AG09309 (cell line): ENCODE measurements around the gene HTATIP2.
A peak's percentile ranks its signal among the peaks of the same experiment; 100 is the strongest.
"Not testable (repeated sequence)": the region's sequence is repeated elsewhere in the genome, so short reads cannot be mapped to it uniquely, and the experiment has no call there.

ENCODE experiments used
- DNase-seq: peaks from one replicate; pipeline ENCODE4 v3.0.0-alpha.2; 2010; ENCODE audit warnings: low read depth
- H3K4me3 ChIP-seq: 2 replicates; pipeline ENCODE4 v1.5.1; 2011; ENCODE audit warnings: mild to moderate bottlenecking, low read depth, low read length, moderate library complexity; ENCODE audit not compliant: control insufficient read depth
- CTCF ChIP-seq: IDR thresholded peaks from 2 replicates; pipeline ENCODE4 v1.5.1; 2011; ENCODE audit warnings: mild to moderate bottlenecking, low read depth, low read length, inconsistent platforms; ENCODE audit not compliant: insufficient read depth, control insufficient read depth; ENCODE audit errors: missing control alignments

Gene HTATIP2

GRCh38 chr11:20360650-20361049, 2.9 kb upstream of the HTATIP2 start:
- TF ChIP-seq CTCF: no peak
- no peak for DNase-seq
- H3K4me3 ChIP-seq: no peak overlapping the region

GRCh38 chr11:20362481-20362880, 1.0 kb upstream of the HTATIP2 start:
- no peak overlapping the region for H3K4me3 ChIP-seq
- no peak for TF ChIP-seq CTCF
- no peak for DNase-seq

- peak overlapping the region; percentile 68 for H3K4me3 ChIP-seq
- TF ChIP-seq CTCF: no peak
- DNase-seq: no peak
Observed at GRCh38 chr11:20363149-20363499, 390 bp upstream of the HTATIP2 start.

- no peak for TF ChIP-seq CTCF
- H3K4me3 ChIP-seq: peak overlapping the region; percentile 68
- DNase-seq: no peak
Observed at GRCh38 chr11:20364341-20364792, 853 bp downstream of the HTATIP2 start.

GRCh38 chr11:20365465-20365864, 2.0 kb downstream of the HTATIP2 start:
- DNase-seq, H3K4me3 ChIP-seq: not testable (repeated sequence)

GRCh38 chr11:20367313-20367948, 3.9 kb downstream of the HTATIP2 start:
- no peak for TF ChIP-seq CTCF
- no peak overlapping the region for H3K4me3 ChIP-seq
- DNase-seq: peak; percentile 62

GRCh38 chr11:20368438-20368837, 4.9 kb downstream of the HTATIP2 start:
- DNase-seq: no peak

More at GRCh38 chr11:20368438-20368837, 4.9 kb downstream of the HTATIP2 start:
- TF ChIP-seq CTCF: no peak
- H3K4me3 ChIP-seq: no peak overlapping the region
